ENCODE results near the gene CCN6.

CCN6 gene

DNA sequence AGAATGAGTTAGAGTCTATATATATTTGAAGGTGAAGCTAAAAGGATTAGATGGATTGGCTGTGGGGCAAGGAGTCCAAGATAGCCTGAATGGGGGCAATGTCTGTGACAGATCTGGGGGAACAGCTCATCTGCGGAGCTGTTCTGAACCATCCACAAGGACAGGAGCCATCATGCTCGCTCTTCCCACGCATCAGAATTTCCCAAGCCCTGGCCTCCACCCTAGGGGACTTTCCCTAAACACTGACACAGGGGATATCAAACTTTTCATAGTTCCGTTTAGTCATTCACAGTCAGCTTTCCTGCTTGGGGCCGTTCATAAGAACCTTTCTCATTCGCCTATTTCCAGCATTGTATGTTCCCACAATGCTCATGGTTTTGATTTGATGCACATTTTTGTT is 37.6 kb upstream of the CCN6 start:
- H3K4me1 ChIP-seq (ENCODE audit: control insufficient read depth in 1 of 2, insufficient read depth in 1 of 2, low read depth in 1 of 2, low read length in 1 of 2): no peaks in the 10 kb centered on the region
- H3K27ac ChIP-seq: no peak overlapping the region

DNA sequence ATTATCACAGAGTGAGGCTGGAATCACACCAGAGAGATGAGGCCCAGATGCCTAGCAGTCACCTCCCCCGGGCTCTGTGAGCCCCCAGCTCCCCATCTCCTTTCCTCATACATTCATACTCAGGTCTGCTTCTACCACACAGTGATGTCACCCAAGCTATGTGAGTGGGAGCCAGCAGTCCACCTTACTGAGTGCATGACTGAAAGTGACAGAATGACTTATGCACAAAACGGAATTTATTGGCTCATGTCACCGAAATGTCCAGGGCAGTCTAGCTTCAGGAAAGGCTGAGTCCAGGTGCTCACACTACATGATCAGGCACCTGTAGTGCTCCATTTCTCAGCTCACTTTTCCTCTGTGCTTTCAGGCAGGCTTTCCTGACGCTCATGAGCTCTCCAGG is 36.7 kb upstream of the CCN6 start:
- TF ChIP-seq CTCF (IDR thresholded peaks at IDR 0.05): no peak
- no peaks in the 10 kb centered on the region for H3K9me3 ChIP-seq
- H3K27ac ChIP-seq: no peak overlapping the region
- H3K36me3 ChIP-seq: no peaks in the 10 kb centered on the region
- H3K27me3 ChIP-seq: no peaks in the 10 kb centered on the region
- no peaks in the 10 kb centered on the region for H3K4me1 ChIP-seq (ENCODE audit: control insufficient read depth in 1 of 2, insufficient read depth in 1 of 2, low read depth in 1 of 2, low read length in 1 of 2)
- H3K4me3 ChIP-seq (ENCODE audit: low read depth in 1 of 2, low read length in 1 of 2): no peak overlapping the region

More for the DNA sequence above, 37.6 kb upstream of the CCN6 start:
- no peak for TF ChIP-seq CTCF (IDR thresholded peaks at IDR 0.05)
- no peak overlapping the region for H3K4me3 ChIP-seq (ENCODE audit: low read depth in 1 of 2, low read length in 1 of 2)
- H3K36me3 ChIP-seq: no peaks in the 10 kb centered on the region
- no peaks in the 10 kb centered on the region for H3K27me3 ChIP-seq
- no peaks in the 10 kb centered on the region for H3K9me3 ChIP-seq

GRCh38 chr6:112017760-112018537 is 36.0 kb upstream of the CCN6 start:
- no peak for TF ChIP-seq CTCF (IDR thresholded peaks at IDR 0.05)
- no peak overlapping the region for H3K4me3 ChIP-seq (ENCODE audit: low read depth in 1 of 2, low read length in 1 of 2)
- H3K27me3 ChIP-seq: no peaks in the 10 kb centered on the region
- H3K4me1 ChIP-seq (ENCODE audit: control insufficient read depth in 1 of 2, insufficient read depth in 1 of 2, low read depth in 1 of 2, low read length in 1 of 2): no peaks in the 10 kb centered on the region
- H3K27ac ChIP-seq: no peak overlapping the region
- H3K9me3 ChIP-seq: no peaks in the 10 kb centered on the region
- H3K36me3 ChIP-seq: no peaks in the 10 kb centered on the region

- no peak overlapping the region for H3K4me3 ChIP-seq (ENCODE audit: low read depth in 1 of 2, low read length in 1 of 2)
- no peaks in the 10 kb centered on the region for H3K36me3 ChIP-seq
- H3K9me3 ChIP-seq: no peaks in the 10 kb centered on the region
- no peaks in the 10 kb centered on the region for H3K27me3 ChIP-seq
- no peak overlapping the region for H3K27ac ChIP-seq
- no peaks in the 10 kb centered on the region for H3K4me1 ChIP-seq (ENCODE audit: control insufficient read depth in 1 of 2, insufficient read depth in 1 of 2, low read depth in 1 of 2, low read length in 1 of 2)
- no peak for TF ChIP-seq CTCF (IDR thresholded peaks at IDR 0.05)
Observed at GRCh38 chr6:112018619-112019416, 35.1 kb upstream of the CCN6 start.

GRCh38 chr6:112019589-112019988 is 34.3 kb upstream of the CCN6 start:
- H3K27ac ChIP-seq: no peak overlapping the region
- no peaks in the 10 kb centered on the region for H3K4me1 ChIP-seq (ENCODE audit: control insufficient read depth in 1 of 2, insufficient read depth in 1 of 2, low read depth in 1 of 2, low read length in 1 of 2)
- no peak overlapping the region for H3K4me3 ChIP-seq (ENCODE audit: low read depth in 1 of 2, low read length in 1 of 2)
- H3K36me3 ChIP-seq: no peaks in the 10 kb centered on the region
- H3K9me3 ChIP-seq: no peaks in the 10 kb centered on the region
- no peaks in the 10 kb centered on the region for H3K27me3 ChIP-seq
- no peak for TF ChIP-seq CTCF (IDR thresholded peaks at IDR 0.05)

All from neutrophil (primary cell).